ENCODE measurements around the gene KRTAP10-5.
"Not testable (repeated sequence)": the region's sequence is repeated elsewhere in the genome, so short reads cannot be mapped to it uniquely, and the experiment has no call there.

Gene KRTAP10-5

GRCh38 chr21:44610157-44610843, 29.9 kb upstream of the KRTAP10-5 start:
- not testable (repeated sequence) for DNase-seq (ENCODE audit: low read depth)

- DNase-seq (ENCODE audit: low read depth) = no peak
These were observed 28.8 kb upstream of the KRTAP10-5 start for GRCh38 chr21:44609193-44609592.

GRCh38 chr21:44606495-44606894, 26.1 kb upstream of the KRTAP10-5 start:
- no peak for DNase-seq (ENCODE audit: low read depth)

GRCh38 chr21:44603911-44604310, 23.5 kb upstream of the KRTAP10-5 start:
- no peak for DNase-seq (ENCODE audit: low read depth)

- no peak for DNase-seq (ENCODE audit: low read depth)
These were observed 22.9 kb upstream of the KRTAP10-5 start for GRCh38 chr21:44603109-44603875.

GRCh38 chr21:44602463-44602850, 22.1 kb upstream of the KRTAP10-5 start:
- DNase-seq (ENCODE audit: low read depth) = no peak

- no peak for DNase-seq (ENCODE audit: low read depth)
These were observed 21.4 kb upstream of the KRTAP10-5 start for GRCh38 chr21:44601596-44602462.

GRCh38 chr21:44601091-44601490, 20.7 kb upstream of the KRTAP10-5 start:
- DNase-seq (ENCODE audit: low read depth) = not testable (repeated sequence)

GRCh38 chr21:44600118-44600978, 19.9 kb upstream of the KRTAP10-5 start, which contains the start of gene KRTAP10-7:
Gene KRTAP10-7, plus strand, starts transcription at chr21:44600597. Its CDS starts 25 bp downstream, at chr21:44600622.
- not testable (repeated sequence) for DNase-seq (ENCODE audit: low read depth)

- no peak for DNase-seq (ENCODE audit: low read depth)
These were observed 19.0 kb upstream of the KRTAP10-5 start for GRCh38 chr21:44599264-44600029.

GRCh38 chr21:44598061-44598460, 17.7 kb upstream of the KRTAP10-5 start:
- no peak for DNase-seq (ENCODE audit: low read depth)

- peak; percentile 1 for DNase-seq (ENCODE audit: low read depth)
These were observed 15.8 kb upstream of the KRTAP10-5 start for GRCh38 chr21:44596068-44596725.

GRCh38 chr21:44595524-44595923, 15.1 kb upstream of the KRTAP10-5 start:
- no peak for DNase-seq (ENCODE audit: low read depth)

GRCh38 chr21:44594406-44594916, 14.1 kb upstream of the KRTAP10-5 start:
- no peak for DNase-seq (ENCODE audit: low read depth)

- no peak for DNase-seq (ENCODE audit: low read depth)
These were observed 13.4 kb upstream of the KRTAP10-5 start for GRCh38 chr21:44593598-44594405.

GRCh38 chr21:44592446-44593311, 12.3 kb upstream of the KRTAP10-5 start, which contains the start of gene KRTAP10-6:
Gene KRTAP10-6, minus strand, starts transcription at chr21:44592505. Its CDS starts 21 bp downstream, at chr21:44592484.
- DNase-seq (ENCODE audit: low read depth) = no peak

- not testable (repeated sequence) for DNase-seq (ENCODE audit: low read depth)
These were observed 11.4 kb upstream of the KRTAP10-5 start for GRCh38 chr21:44591801-44592130.

Measured in iris pigment epithelial cell (primary cell).